Inferior parietal cortex (tissue), 1 donor: ENCODE results near the gene CCDC24.

ENCODE experiments used
- DNase-seq: peaks from one replicate; pipeline ENCODE4 v3.0.0-alpha.2; 2016; ENCODE audit errors: extremely low spot score

The CCDC24 gene

DNA sequence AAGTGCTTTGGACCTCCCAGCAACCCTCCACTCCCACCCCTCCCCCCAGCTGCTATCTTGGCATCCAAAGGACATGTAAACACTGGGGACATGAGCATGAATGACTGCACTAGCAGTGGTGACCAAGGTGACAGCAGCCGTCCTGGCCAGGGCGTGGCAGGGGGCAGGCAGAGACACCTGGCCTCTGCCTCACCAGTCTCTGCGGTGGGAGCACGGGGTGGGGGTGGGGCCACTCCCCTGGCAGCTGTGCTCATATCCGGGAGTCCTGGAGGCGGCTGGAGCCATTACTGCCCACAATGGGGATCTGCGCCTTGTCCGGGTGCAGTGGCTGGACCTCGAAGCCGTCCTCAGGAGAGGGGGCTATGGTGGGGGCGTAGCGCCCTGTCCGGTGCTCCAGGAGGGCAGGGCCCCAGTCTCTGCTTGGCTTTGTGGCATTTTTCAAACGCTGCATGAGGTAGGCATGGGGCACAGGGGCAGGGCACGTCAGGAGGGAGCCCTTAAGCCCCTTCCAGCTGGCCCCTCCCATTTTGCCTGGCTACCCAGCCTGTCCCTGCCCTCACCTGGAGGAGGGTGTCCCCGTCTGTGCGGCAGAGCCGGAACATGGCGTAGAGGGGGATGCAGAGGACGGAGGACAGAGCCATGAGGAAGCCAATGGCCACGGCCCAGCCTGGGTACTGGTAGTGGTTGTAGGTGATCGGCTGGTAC, 6.0 kb downstream of the CCDC24 start:
- no peak for DNase-seq

DNA sequence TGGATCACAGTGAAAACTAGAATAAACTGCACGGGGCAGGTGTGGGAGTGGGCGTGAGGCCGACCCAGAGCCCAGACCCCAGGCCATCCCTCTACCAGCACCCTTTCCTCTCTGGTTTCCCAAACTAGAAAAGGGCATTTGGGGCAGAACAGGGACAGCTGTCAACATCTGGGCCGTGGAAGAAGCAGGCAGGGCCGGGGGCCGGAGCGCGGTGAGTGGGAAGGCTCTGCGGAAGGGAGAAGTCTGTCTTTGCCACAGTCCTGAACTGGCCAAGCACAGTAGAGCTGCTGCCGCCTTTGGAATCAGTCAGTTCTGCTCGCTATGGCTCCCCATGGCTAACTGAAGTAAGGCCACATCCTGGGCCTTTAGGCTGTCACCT, 6.6 kb downstream of the CCDC24 start:
- no peak for DNase-seq

DNA sequence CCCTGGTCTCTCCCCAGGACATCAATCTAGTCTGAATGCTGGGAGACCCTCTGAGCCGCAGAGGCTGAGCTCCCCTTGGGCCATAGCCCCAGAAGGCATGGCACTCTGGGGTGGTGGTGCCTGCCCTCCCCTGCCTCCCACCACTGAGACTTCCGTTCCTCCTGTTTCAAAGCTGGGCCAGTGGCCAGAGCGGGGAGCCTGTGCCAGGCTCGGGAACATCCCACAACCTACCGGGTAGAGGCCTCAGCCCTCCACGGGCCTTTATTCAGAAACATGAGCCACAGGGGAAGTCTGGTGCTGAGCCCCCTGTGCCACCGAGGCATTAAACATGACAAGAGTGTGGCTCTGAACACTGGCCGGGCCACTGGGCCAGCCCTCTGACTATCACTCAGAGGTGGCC, 8.1 kb downstream of the CCDC24 start:
- no peak for DNase-seq

DNA sequence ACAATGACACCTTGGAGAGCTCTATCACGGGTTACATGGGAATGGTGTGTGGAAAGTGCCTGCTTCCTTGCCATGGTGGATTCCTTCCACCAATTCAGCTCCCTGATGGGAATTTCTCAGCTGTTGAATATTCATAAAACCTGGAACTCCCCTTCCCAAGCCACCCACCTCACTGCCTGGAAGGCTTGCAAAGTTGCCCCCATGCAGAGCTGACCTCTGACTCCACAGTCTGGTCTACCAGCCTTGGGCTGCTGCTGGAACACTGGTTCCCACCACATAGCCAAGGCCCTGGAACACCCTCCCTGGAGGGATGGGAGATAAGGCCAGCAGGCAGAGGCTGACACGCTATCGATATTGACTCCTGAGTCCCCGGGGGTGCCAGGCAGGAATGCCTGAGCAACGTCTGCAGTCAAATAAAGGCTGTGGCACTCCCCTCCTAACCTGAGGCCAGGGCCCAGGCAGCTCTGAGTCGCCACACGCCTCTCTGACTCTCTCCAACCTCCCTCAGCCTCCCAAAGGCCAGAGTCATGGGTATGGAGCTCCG, 8.8 kb downstream of the CCDC24 start:
- DNase-seq = no peak

DNA sequence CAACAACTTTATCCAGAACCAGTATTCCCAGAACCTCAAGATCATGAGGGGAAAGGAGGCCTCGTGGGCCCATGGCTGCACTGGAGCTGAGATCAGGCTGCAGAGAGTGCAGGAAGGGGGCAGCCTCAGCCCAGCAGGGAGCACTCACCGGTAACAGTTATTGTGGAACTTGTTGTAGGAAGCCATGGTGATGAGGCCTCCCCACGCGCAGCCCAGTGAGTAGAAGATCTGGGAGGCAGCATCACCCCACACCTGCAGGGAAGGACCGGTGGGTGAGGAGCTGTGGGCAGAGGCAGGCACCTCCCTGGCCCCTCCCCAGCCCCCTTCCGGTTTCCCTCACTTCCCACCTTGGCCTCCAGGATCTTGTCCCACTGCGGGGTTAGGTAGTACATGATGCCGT, 10.8 kb downstream of the CCDC24 start:
- DNase-seq = no peak

DNA sequence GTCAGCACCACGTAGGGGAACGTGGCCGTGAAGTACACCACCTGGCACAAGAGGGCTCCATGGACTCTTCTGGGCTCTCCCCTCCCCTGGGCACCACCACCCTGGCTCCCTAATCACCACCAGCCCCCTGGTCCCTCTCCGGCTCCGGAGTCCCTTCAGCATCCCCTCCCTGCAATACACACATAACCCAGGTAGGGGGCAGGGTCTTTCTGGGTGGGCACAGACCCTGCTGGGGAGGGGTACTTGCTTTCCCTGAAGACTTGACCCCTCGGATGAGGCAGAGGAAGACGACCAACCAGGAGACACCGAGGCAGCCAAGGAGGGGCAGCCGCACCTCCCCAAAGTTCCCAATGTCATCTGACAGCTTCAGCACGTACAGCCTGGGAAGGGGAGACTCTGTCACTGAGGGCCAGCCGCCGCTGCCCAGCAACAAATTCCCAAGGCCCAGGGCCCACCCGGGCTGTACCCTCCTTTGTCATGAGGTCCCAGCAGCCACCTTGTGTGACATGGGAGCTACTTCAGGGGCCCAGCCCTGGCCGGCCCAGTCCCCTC, 11.3 kb downstream of the CCDC24 start:
- DNase-seq = no peak

DNA sequence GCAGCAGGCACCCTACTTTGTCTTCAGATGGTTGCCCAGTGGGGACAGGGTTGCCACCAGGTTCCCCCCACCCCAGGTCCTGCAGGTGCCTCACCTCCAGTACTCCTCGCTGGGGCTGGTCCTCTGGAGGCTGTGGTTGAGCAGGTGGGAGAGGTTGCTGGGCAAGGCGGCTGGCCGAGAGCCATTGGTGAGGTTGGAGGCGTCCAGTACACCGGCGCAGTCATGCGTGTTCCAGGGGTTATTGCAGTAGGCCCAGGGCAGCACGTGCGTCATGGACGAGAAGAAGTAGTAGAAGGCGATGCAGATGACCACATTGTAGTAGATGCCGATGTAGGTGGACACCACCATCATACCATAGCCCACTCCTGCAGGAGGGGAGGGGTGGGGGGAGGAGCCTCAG, 16.9 kb downstream of the CCDC24 start:
- no peak for DNase-seq

DNA sequence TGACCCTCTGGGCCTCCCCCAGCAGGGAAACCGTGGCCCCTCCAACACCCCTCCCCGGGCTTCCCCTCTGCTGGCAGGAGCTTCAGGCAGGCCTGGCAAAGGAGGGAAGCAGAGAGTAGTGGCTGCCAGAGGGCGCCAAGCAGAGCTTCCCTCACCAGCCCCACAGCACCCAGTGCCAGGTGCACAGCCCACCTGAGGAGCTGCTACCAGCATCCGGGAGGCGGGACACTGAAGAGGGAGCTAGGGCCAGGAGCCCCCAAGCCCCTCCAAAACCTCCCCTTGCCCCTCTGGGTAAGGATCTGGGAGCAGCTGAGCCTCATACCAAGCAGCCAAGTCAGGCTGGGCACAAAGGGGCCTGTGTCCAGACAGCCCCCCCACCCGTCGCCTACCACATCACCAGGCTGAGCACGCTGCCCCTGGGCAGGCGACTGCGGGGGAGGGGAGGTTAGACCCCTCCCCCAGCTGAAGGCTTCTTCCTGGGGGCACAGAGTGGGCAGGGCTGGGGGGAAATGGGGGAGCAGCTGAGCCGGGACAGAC, 19.6 kb downstream of the CCDC24 start:
- peak; percentile 73 for DNase-seq

DNA sequence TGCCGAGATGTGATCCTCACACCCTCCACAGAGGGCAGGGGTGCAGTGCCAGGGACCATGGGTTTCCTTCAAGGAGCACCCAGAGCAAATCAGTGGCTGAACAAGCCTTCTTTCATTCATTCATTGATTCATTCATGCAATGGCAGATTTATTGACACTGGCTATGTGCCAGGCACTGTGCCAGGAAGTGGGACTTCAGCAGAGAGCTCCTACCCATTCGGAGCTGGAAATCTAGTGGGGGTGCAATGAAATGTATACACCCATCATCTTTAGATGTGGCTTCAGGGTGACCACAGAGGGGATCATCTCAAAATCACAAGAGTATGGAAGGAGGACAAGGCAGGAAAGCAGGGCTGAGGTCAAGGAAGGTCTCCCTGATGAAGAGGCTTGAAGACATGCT, 21.0 kb downstream of the CCDC24 start:
- DNase-seq = no peak

DNA sequence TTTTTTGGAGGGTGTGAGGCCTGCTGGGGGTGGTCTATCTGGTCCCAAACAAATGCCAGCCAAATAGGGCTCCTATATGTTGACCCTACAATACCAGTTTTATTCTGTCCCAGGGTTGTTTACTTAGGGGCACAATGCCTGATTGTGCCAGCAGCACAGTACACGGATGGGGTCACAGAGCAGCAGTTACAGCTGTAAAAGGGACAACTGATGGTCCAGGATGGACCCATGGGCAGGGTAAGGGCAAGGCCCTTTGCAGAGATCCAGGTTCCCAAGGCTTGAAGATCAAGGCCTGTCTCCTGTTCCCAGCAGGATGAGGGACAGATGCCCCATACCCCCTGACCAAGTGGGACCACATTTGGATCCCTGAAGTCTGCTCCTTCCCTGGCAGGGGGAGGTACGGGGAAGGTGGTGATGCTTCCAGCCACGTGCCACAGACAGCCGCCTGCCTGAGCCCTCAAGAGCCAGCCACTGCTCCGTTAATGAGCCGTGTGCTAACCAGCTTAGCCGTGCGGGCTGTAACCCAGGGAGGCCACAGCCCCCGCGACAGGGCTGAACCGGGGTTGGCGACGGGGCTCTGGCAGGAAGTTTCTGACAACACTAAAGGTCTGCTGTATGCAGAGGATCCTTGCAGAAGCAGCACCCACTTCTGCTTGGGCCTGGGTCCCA, 21.7 kb downstream of the CCDC24 start:
- no peak for DNase-seq

DNA sequence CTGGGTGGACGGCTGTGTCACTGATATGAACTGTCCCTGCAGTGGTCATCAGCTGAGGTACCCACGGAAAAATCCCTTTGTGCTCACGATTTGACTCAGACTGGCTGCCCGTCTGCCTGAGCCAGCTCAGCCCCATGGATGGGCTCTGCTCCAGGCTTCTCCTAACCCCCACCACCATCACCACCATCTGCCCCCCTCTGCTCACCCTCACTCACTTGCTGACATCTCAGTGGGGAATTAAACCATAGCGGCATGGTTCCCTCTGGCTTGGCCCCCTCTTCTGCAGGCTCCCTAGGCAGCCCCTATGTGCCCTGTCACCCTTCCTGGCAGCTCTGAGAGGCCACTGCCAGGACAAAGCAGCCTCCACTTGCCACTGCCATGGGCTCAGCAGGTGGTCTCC, 22.6 kb downstream of the CCDC24 start:
- no peak for DNase-seq

DNA sequence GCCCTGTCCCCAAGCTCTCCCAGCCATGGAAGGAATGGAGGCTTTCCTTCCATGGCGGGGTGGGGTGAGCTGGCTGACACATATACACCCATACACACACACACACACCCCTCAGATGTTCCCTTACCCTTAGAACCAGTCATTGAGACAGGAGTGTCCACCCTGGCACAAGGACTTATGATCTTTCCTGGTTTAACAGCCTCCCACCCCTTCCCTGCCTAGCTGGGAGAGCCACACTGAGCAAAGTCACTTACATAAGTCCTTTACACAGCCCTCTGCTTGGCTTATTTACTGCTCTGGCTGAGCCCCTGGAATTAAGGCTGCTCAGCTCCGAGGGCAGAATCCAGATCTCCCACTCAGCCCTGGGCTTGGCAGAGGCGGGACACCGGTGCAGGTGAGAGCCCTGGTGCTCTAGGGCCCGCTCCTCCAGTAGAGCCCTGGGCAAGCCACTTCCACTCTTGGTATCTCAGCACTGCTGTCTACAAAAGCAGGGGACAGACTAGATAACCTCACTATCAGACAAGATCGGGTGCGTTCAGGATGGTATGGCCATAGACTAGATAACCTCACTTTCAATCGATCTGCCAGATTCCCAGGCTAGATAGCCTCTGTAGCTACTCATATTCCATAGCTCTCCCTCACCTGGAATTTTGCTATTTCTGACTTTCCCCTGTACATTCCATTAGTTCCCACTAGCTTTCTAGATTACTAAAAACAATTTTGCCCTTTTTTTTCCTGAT, 23.1 kb downstream of the CCDC24 start:
- no peak for DNase-seq

DNA sequence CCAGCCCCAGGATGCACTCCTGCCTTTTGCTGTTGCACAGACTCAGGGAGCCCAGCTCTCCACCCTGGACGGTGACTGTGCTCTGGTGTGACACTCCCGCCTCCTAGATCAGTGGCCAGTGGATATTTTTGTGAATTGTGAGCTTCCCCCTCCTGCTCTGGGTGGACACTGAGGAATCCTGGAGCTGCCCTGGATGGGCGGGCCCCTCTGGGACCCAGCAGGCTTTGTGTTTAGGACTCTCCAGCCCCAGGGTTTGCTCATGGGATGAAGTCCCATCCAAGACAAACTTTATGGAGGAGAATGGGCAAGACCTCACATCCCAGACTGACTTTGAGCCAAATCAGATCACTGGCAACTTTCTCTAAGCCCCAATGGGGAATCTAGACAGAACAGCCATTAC, 23.8 kb downstream of the CCDC24 start:
- no peak for DNase-seq

DNA sequence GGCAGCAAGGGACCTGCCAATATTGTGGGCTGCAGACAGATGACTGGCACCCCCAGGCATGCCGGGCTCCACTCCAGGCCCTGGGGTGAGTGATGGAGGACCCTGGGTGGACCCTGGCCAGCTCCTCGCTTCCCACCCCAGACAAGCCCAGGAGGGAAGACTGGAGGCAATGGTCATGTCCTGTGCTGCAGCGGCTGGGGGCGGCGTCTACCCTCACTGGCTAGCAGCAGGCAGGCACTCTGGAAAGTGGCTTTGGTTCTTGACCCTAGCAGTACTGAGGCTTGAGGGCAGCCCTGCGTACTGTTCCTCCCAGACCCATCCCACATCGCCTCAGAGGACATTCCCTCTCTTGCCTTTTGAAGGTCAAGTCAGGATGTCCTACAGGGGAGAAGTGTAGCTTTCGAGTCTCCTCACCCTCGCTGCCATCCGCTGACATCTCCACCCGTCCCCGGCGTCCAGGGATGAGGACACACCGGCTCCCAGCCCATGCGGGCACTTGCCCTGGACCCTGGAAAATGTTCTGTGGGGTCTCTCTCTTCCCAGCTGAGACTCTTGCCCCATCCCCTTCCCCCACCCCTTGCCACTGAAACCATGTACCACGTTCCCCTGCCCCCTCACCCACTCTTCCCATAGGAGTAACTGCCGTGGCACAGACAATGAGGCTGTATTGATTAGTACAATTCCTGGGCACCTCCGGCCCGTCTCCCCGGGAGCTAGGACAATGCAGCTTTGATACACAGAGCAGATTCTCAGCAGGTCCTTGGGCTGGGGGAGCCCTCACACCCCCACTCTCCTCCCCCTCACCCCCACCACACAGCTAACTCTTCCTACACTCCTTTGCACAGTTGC, 24.9 kb downstream of the CCDC24 start:
- no peak for DNase-seq

DNA sequence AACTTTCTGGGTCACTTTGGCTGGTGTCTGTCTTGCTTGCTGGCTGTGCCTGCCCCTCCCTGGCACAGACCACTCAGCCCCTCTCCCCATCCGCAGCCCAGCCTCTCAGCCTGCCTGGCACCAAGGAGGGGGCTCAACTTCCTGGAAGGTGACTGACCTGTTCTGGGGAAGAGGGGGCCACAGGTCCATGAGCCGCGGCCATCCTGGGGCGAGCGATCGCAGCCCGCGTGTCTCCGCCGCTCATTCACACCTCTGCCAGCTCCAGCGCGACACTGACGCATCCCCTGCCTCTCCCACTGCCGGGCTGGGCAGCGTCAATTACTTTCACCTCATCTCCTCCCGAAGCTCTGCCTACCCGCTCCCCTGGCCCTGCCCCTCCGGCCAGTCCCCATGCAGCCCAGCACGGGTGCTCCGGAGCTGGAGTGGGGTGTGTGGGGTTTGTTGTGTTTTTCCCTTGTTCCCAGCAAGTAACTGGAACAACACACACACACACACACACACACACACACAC, 25.5 kb downstream of the CCDC24 start:
- no peak for DNase-seq

DNA sequence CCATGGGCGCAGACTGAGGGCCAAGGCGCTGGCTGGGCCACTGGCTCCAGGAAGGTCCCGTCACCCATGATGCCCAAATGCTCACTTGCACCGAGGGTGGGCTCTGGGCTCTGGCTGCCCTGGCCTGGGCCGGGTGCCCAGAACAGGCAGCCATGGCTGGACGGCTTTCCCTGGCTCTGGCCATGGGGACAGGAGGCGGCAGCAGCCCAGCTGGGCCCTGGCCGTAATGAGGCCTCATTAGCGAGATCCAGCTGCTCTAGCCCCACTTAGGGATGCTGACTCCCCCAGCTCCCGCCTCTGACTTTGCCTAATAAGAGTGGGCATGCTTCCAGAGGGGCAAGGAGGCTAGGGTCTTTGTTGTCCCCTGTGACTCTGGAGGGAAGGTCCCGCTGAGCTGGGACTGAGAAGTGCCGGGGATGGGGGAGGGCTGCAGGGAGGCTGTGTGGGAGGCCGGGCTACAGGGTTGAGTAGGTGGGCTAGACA, 28.1 kb downstream of the CCDC24 start:
- DNase-seq = no peak

DNA sequence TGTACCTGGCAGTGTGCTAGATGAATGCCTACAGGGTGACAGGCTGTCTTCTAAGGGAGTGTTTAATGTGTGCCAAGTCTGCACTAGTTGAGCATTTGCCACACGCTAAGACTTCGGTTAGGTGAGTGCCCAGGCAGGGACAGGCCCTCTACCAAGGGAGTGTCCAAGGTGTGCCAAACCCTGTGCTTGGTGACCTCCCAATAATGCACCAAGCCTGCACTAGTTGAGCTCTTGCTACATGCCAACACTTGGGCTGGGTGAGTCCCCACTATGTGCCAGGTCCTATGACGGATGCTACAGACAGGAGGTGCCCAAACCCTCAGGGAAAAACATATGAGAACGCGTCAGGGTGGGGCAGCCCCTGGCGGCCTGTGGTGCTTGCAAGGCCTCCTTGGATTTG, 29.1 kb downstream of the CCDC24 start:
- DNase-seq = no peak

DNA sequence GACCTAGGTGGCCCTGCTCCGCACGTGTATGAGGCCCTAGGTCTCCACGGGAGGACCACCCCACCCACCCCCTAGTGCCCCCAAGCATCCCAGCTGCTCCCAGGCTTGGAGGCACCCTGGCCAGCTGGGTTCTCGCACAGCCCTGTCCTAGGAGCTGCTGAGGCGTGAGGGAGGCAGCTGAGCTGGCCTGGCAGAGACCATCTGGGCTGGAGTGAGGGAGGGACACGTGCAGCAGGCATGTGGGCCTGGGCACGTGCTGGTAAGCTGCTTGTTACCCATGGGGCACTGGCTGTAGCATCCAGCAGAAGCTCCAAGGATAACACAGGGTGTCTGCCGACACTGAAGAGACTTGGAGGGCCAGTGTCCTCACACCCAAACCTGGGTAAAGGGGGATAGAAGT, 29.8 kb downstream of the CCDC24 start:
- no peak for DNase-seq

DNA sequence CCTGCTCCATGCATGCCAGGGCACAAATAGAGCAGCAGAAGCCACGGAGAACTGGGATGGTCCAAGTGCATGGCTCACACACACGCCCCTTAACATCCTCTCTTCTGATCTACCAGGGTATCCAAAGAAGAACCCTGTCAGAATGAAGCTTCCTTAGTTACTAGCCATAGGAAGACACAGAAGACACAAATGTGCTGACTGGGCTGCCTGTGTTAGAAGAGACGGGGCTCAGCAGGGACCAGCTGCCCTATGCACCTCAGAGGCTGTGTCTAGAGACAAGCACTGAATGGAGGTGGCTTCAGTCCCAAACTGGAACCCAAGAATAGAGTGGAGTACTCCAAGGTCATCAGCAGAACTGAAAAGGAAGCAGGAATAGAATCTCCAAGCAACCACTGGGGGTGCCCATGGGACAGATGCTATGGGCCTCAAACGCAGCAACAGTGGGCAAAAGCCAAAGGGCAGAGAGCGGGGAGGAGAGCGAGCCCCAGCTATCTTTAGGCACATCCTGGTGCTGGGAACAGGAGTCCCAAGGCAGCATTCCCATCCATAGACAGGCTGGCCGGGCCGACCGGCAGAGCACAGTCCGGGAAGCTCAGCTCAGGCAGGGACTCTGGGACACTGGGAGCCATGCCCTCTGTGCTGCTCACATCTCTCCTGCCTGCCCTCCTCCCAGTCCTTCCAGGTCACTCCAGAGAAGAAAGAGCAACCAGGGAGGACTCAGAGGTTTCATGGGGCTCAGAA, 30.4 kb downstream of the CCDC24 start:
- DNase-seq = no peak
